Cardiac fibroblast (primary cell): ENCODE data around the gene MICU2.

Source experiments
- DNase-seq, 2 donors: peaks; one replicate each; pipeline versions ENCODE4 v3.0.0 to v3.0.0-alpha.2; 2010; ENCODE audit warnings: low read depth in 2 of 2
- H3K4me3 ChIP-seq, 2 donors: replicated peaks in 1 of 2; 1 replicate in 1 of 2; 2 replicates in 1 of 2; pipeline ENCODE4 v1.5.1; 2011; ENCODE audit warnings: low read depth in 2 of 2, low read length in 2 of 2, mild to moderate bottlenecking in 2 of 2, moderate library complexity in 1 of 2
- CTCF ChIP-seq: IDR thresholded peaks from one replicate; pipeline ENCODE4 v1.5.1; 2011; ENCODE audit warnings: low read depth, mild to moderate bottlenecking, low read length, inconsistent platforms

MICU2 gene

GRCh38 chr13:21465710-21466160 is 138.2 kb downstream of the MICU2 start:
- no peak for DNase-seq
- no peak overlapping the region for H3K4me3 ChIP-seq
- no peak for TF ChIP-seq CTCF

GRCh38 chr13:21463424-21463823 is 140.5 kb downstream of the MICU2 start:
- no peak for DNase-seq
- no peak overlapping the region for H3K4me3 ChIP-seq
- TF ChIP-seq CTCF, result no peak

GRCh38 chr13:21461131-21461530 is 142.8 kb downstream of the MICU2 start:
- TF ChIP-seq CTCF, result no peak
- DNase-seq, result no peak
- H3K4me3 ChIP-seq, result no peak overlapping the region

GRCh38 chr13:21458813-21459701 is 144.9 kb downstream of the MICU2 start, which contains the start of gene ZDHHC20:
TSS of gene ZDHHC20 (minus strand) at chr13:21459303. CDS start at chr13:21459171, 132 bp downstream.
- no peak for TF ChIP-seq CTCF
- H3K4me3 ChIP-seq, result peak within 1 kb of the TSS; percentile 82 to 90
- peak; percentile 84 to 90 for DNase-seq

- H3K4me3 ChIP-seq, result peak overlapping the region; percentile 82 to 90
- DNase-seq, result no peak
- TF ChIP-seq CTCF, result no peak
Observed at GRCh38 chr13:21458451-21458812, 145.5 kb downstream of the MICU2 start.

GRCh38 chr13:21453387-21454081 is 150.4 kb downstream of the MICU2 start:
- H3K4me3 ChIP-seq, result no peak overlapping the region
- no peak for DNase-seq
- no peak for TF ChIP-seq CTCF
